Upper lobe of left lung (tissue), 6 donors: ENCODE data around the gene RFX1. TPM values are rescaled to one million over a fixed set of nuclear protein-coding genes. Genes with fewer than 3 reads are reported as not detected.

Source experiments
- ATAC-seq, 2 donors: fragments of 200-7000 bp; cut with Tn5 transposase; one replicate each; pipeline ENCODE4 v1.9.1; 2022; ENCODE audit warnings: mild to moderate bottlenecking in 2 of 2, moderate library complexity in 2 of 2; ENCODE audit not compliant: low FRiP score in 2 of 2
- DNase-seq, 2 donors: peaks; one replicate each; pipeline ENCODE4 v3.0.0-alpha.2; 2019 to 2020
- H3K27ac ChIP-seq, 4 donors: fragments of 200-600 bp; sonication (generic); one replicate each; pipeline ENCODE4 v1.5.1; 2016 to 2019
- H3K27me3 ChIP-seq, 4 donors: fragments of 200-600 bp; sonication (generic); one replicate each; pipeline ENCODE4 v1.5.1; 2017 to 2019
- H3K36me3 ChIP-seq, 4 donors: fragments of 200-600 bp; sonication (generic); one replicate each; pipeline ENCODE4 v1.5.1; 2016 to 2019
- H3K4me1 ChIP-seq, 4 donors: fragments of 200-600 bp; sonication (generic); one replicate each; pipeline ENCODE4 v1.5.1; 2018 to 2019
- H3K4me3 ChIP-seq, 4 donors: fragments of 200-600 bp; sonication (generic); one replicate each; pipeline ENCODE4 v1.5.1; 2017 to 2019; ENCODE audit warnings: mild to moderate bottlenecking in 2 of 4, moderate library complexity in 1 of 4
- H3K9me3 ChIP-seq, 4 donors: fragments of 200-600 bp; sonication (generic); one replicate each; pipeline ENCODE4 v1.5.1; 2018 to 2019
- EP300 ChIP-seq, 4 donors: sonication (generic); formaldehyde crosslinking; IDR thresholded peaks; one replicate each; pipeline ENCODE4 v1.5.1; 2017; ENCODE audit warnings: antibody characterized with exemption in 4 of 4, control low read depth in 2 of 4
- POLR2A ChIP-seq, 4 donors: fragments of 450-650 bp; IDR thresholded peaks; one replicate each; pipeline ENCODE4 v1.5.1; 2016 to 2017; ENCODE audit warnings: antibody characterized with exemption in 4 of 4, mild to moderate bottlenecking in 2 of 4
- POLR2AphosphoS5 ChIP-seq, 2 donors: sonication (generic); formaldehyde crosslinking; IDR thresholded peaks; one replicate each; pipeline ENCODE4 v1.5.1; 2017; ENCODE audit warnings: antibody characterized with exemption in 2 of 2
- WGBS, 2 donors: methylation state at CpG; one replicate each; pipeline ENCODE4 v1.1.5; 2017 to 2018; 5-methylcytosine and 5-hydroxymethylcytosine counted together
- total RNA-seq, 6 donors: library from RNA; depleted of rRNA in 4 of 6; stranded (reverse); fragments of >200 nt in 4 of 6; gene quantifications; one replicate each; pipeline versions ENCODE4 v1.1.0 to v1.2.1, GENCODE V29; 2016 to 2021
- TF ChIP-seq, protein P1 (sequence below), 6 experiments: fragments of 450-650 bp in 4 of 6; fragments of 200-600 bp in 2 of 6; sonication (generic) in 2 of 6; IDR thresholded peaks; one replicate each; pipeline ENCODE4 v1.5.1; 2016 to 2019; ENCODE audit warnings: antibody characterized with exemption in 6 of 6
- donor health status: DM: no; HTN: no; CAD: no; lungs with moderate emphysema.
- donor health status: DM: no; HTN: yes; CAD: no; lungs with severe emphysema.

RFX1 gene
- total RNA-seq, 6 donors from 2014 or later, result 6.0 to 22.3 (median 15.5) TPM

DNA sequence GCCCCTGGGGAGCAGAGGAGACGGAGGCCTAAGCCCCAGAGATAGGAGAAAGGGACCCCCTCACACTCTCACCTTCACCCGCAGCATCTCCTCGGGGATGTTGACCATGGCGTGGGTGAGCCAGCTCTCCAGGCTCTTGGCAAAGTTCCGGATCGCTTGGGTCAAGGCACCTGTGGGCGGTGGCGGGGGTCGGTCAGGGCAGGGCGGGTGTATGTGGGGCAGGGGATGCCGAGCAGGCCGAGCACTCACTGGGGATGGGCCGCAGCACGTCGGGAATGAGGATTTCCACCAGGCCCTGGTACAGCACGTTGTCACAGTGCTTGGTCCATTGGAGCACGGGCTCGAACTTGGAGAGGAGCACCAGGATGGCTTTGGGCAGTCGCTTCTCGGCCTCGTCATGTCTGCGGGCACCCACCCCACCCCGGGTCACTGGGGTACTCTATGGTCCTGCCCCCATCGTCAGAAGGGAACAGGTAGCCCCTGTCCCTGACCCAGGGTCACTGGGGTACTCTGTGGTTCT, 40.7 kb downstream of the RFX1 start:
- Histone ChIP-seq H3K27ac (no peak overlapping the region), H3K9me3 (no peaks in the 10 kb centered on the region), H3K4me3 (no peak overlapping the region), H3K36me3 (peaks cover 34 to 99% (median 91%) of the 10 kb centered on the region in 4 donors), H3K4me1 (no peaks in the 10 kb centered on the region), H3K27me3 (no peaks in the 10 kb centered on the region)
- DNase-seq, result no peak
- WGBS, 2 donors, result 95 to 97% methylated on average over 22 to 24 of the region's 24 CpGs
- ATAC-seq, result no peak
- TF ChIP-seq EP300 (IDR thresholded peaks at IDR 0.05), result no peak

DNA sequence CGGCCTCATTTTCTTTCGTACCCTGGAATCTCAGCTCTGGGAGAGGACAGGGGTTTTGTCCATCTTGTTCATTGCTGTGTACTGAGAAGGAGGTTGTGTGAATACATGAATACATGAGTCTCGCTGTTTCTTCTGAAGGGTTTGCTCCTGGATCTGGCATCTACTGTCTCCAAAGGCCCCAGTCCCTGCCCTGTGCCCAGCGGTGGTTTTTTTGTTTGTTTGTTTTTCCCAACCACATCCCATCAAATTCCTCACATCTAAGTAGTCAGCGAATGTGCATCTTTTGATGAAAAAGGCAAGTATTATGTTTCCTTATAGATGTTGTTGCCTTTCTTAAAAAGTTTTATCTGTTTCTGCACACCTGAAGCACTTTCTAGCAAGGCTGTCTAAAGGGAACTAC, 41.3 kb downstream of the RFX1 start:
- ATAC-seq, result no peak
- H3K36me3 ChIP-seq, result peaks cover 37 to 100% (median 93%) of the 10 kb centered on the region in 4 donors
- no peaks in the 10 kb centered on the region for H3K4me1 ChIP-seq
- no peak overlapping the region for H3K27ac ChIP-seq
- no peaks in the 10 kb centered on the region for H3K27me3 ChIP-seq
- 90 to 92% methylated on average over 5 of the region's 5 CpGs for WGBS, 2 donors
- TF ChIP-seq EP300 (IDR thresholded peaks at IDR 0.05) (no peak), POLR2AphosphoS5 (IDR thresholded peaks at IDR 0.05) (no peak), POLR2A (IDR thresholded peaks at IDR 0.05) (no peak)
- TF ChIP-seq, protein P1, sequence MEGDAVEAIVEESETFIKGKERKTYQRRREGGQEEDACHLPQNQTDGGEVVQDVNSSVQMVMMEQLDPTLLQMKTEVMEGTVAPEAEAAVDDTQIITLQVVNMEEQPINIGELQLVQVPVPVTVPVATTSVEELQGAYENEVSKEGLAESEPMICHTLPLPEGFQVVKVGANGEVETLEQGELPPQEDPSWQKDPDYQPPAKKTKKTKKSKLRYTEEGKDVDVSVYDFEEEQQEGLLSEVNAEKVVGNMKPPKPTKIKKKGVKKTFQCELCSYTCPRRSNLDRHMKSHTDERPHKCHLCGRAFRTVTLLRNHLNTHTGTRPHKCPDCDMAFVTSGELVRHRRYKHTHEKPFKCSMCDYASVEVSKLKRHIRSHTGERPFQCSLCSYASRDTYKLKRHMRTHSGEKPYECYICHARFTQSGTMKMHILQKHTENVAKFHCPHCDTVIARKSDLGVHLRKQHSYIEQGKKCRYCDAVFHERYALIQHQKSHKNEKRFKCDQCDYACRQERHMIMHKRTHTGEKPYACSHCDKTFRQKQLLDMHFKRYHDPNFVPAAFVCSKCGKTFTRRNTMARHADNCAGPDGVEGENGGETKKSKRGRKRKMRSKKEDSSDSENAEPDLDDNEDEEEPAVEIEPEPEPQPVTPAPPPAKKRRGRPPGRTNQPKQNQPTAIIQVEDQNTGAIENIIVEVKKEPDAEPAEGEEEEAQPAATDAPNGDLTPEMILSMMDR (IDR thresholded peaks at IDR 0.05), result no peak
- H3K4me3 ChIP-seq, result no peak overlapping the region
- DNase-seq, result no peak
- no peaks in the 10 kb centered on the region for H3K9me3 ChIP-seq

DNA sequence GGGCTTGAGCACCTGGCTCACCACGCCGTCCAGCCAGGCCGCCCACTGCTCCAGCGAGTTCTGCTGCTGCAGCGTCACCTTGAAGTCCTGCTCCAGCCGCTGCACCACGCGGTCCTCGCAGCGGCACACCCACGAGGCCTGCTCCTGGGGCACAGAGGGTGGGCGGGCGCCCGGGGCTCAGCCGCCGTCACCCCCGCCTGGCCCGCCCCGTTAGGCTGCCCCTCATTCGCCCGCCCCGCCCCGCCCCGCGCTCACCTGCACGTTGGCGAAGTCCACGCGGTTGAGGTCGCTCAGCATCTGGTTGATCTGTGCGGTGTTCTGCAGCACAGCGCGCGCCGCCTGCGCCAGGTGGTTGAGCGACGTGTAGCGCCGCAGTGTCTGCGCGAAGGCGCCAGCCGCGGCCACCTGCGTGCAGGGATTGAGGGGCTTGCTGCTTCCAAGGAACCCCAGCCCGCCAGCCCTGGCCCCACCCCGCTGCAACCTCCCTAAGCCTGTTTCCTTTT, 42.5 kb downstream of the RFX1 start:
- peaks cover 35 to 100% (median 92%) of the 10 kb centered on the region in 4 donors for H3K36me3 ChIP-seq
- no peaks in the 10 kb centered on the region for H3K9me3 ChIP-seq
- no peak overlapping the region for H3K27ac ChIP-seq
- DNase-seq (peak in 1 of 2 donors; percentile 86), ATAC-seq (no peak)
- TF ChIP-seq, protein P1 (IDR thresholded peaks at IDR 0.05), result no peak
- TF ChIP-seq POLR2AphosphoS5 (IDR thresholded peaks at IDR 0.05), result no peak
- no peaks in the 10 kb centered on the region for H3K27me3 ChIP-seq
- H3K4me1 ChIP-seq, result no peaks in the 10 kb centered on the region
- WGBS, 2 donors, result 94 to 96% methylated on average over 24 to 40 of the region's 48 CpGs
- no peak overlapping the region for H3K4me3 ChIP-seq

DNA sequence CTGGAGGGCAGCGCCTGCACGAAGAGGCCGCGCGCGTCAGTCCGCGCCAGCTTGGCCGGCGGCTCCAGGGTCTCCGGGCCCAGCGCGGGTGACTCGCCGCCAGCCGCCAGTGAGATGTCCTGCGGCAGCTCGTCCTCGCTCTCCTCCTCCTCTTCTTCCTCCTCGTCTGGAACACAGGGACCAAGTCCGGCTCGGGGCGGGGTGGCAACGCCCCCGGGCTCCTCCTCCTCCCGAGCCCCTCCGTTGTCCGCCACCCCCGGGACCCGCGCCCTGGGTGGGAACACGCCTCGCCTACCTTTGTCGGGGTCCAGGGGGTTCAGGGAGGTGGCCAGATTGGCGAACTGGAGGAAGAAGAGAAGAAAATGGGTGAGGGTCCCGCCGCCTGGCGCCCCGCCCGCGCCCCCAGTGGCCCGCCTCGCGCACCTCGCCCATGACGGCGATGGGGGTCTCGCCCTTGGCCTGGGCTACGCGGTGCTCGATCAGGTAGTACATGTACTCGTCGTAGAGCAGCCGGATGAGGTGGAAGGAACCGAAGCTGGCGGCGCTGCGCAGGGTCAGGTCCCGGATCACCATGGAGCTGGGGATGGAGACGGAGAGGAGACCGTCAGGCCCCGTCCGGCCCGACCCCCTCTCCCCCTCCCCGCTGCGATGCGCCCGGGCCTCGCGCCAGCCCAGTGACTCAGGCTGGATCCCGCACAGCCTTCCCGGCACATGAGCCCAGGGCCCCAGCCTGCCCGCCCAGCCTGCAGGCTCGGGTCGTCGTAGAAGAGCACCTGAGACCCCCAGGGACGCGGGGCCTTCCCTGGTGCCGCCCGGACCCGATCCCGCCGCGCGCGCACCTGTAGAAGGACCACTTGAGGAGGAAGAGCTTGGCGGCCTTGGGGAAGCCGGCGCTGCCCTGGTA, 43.2 kb downstream of the RFX1 start:
- Histone ChIP-seq H3K27me3 (no peaks in the 10 kb centered on the region), H3K4me1 (no peaks in the 10 kb centered on the region), H3K27ac (no peak overlapping the region), H3K9me3 (no peaks in the 10 kb centered on the region), H3K36me3 (peaks cover 29 to 100% (median 88%) of the 10 kb centered on the region in 4 donors), H3K4me3 (no peak overlapping the region)
- ATAC-seq, result peak in 1 of 2 donors; percentile 16
- TF ChIP-seq, protein P1 (IDR thresholded peaks at IDR 0.05), result no peak
- TF ChIP-seq POLR2A (IDR thresholded peaks at IDR 0.05), result no peak
- TF ChIP-seq EP300 (IDR thresholded peaks at IDR 0.05), result no peak
- TF ChIP-seq POLR2AphosphoS5 (IDR thresholded peaks at IDR 0.05), result no peak
- DNase-seq, result peak in 1 of 2 donors; percentile 88
- WGBS, 2 donors, result 81 to 90% methylated on average over 41 to 71 of the region's 89 CpGs

DNA sequence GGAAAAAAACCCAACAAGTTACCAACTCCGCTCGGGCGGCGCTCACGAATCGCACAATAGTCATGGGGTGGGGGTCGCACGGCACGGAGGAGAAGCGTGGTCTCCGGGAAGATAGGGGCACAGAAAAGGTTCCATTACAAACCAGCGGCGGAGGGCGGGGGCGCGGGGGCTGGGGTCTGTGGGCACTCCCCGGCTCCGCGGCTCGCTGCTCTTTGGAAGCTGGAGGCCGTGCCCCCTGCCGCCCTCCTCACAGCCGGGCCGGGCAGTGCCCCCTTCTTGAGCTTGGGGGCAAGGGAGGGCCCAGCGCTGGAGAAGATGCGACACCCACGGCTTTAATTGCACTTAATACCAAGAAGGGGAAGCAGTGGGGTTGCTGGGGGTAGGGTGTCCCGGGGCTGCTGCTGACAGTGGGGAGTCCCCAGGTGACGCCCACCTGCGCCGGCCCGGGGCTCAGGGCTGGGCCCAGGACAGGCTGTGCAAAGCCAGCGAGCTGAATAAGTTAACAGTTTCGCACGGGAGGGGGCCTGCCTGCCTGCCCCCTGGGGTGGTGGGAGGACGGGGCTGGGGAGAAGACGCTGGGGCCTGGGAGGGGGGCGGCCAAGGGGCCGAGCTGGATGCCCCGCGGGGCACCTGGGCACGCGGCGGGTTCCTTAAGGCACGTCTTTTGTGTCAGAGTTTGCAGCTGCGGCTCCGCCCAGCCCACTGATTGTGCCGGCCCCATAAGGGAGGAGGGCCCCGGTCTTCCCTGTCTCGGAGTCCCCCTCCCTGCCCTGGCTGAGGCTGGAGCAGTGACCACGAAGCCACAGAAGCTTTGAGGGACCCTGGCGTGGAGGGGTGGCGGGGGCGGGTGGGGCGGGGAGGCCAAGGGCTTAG, 44.1 kb downstream of the RFX1 start:
- peak in 1 of 2 donors; percentile 84 for DNase-seq

More for the DNA sequence above, 44.1 kb downstream of the RFX1 start:
- H3K27me3 ChIP-seq, result no peaks in the 10 kb centered on the region
- TF ChIP-seq POLR2AphosphoS5 (IDR thresholded peaks at IDR 0.05), result no peak
- no peak for TF ChIP-seq EP300 (IDR thresholded peaks at IDR 0.05)
- TF ChIP-seq, protein P1 (IDR thresholded peaks at IDR 0.05), result no peak
- no peak for TF ChIP-seq POLR2A (IDR thresholded peaks at IDR 0.05)
- H3K9me3 ChIP-seq, result no peaks in the 10 kb centered on the region
- peak in 1 of 2 donors; percentile 25 for ATAC-seq
- WGBS, 2 donors, result 88 to 90% methylated on average over 25 to 51 of the region's 55 CpGs
- H3K36me3 ChIP-seq, result peaks cover 31 to 100% (median 85%) of the 10 kb centered on the region in 4 donors
- no peaks in the 10 kb centered on the region for H3K4me1 ChIP-seq
- H3K4me3 ChIP-seq, result no peak overlapping the region
- no peak overlapping the region for H3K27ac ChIP-seq
